ENCODE results near the gene PDE8B. TPM values are rescaled to one million over a fixed set of nuclear protein-coding genes. Genes with fewer than 3 reads are reported as not detected.

PDE8B gene
- total RNA-seq, 1 donor from 2014 or later = 0.18 TPM

DNA sequence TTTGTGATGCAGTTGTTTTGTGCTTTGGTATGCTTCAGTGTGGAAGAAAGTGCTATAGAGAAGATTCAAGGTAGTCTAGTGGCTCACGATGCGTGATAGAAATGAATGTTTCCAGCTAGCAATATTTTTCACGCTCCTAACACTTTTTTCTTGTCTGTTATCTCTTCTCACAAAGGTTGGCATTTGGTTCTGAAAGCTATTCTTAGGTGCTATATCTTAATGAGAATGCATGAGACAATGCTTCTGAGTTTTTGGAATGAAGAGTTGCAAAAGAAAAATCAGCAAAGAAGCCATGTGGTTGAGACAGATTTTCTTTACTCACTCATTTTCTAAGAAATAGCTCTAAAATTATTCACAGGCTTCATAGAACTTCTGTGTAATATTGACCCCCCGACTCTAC, 122.6 kb downstream of the PDE8B start:
- Histone ChIP-seq H3K4me1 (ENCODE audit: insufficient read depth, low read length) (no peaks in the 10 kb centered on the region), H3K79me2 (ENCODE audit: insufficient read depth, low read length) (no peaks in the 10 kb centered on the region)
- no peak for FAIRE-seq

DNA sequence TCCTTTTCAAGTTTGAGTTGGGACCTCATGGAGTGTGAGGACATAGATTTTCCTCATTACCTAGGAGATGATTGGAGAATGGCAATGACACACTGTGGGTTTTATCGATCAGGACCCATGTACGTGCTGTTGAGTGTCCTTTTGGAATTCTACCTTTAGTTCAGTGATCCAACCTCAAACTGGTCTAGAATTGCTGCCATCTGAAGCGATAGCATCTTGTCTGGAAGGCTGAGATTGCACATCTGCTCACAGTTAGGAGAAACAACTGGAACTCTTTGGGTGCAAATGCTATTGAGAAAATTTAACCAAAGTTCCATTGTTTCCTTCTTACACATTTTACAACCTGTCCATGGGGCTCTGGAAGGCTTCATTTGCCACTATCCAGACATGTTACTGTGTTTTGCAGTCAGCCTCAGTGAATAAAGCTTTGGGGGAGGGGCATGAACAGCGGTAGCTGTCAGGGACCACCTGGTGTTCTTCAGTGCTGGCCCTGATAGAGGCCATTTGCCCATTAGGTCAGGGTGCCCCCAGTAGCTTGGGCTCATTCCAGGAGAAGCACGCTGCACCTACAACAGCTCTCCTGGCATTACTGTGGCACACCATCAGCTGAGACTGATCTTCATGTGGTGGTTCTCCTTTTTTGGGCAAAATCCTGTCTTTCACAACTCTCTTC, 123.1 kb downstream of the PDE8B start:
- Histone ChIP-seq H3K9me3 (ENCODE audit: insufficient read depth, low read depth, low read length) (no peaks in the 10 kb centered on the region), H3K4me1 (ENCODE audit: insufficient read depth, low read length) (no peaks in the 10 kb centered on the region), H3K27ac (ENCODE audit: low read depth, low read length) (no peak overlapping the region), H3K9ac (ENCODE audit: low read length) (no peak overlapping the region), H4K20me1 (ENCODE audit: insufficient read depth, low read length) (no peaks in the 10 kb centered on the region), H3K4me3 (ENCODE audit: insufficient read depth, low read depth, low read length) (no peak overlapping the region), H2AFZ (ENCODE audit: low read depth, low read length) (no peak overlapping the region), H3K27me3 (ENCODE audit: insufficient read depth, low read length) (no peaks in the 10 kb centered on the region), H3K4me2 (ENCODE audit: low read length) (no peak overlapping the region), H3K79me2 (ENCODE audit: insufficient read depth, low read length) (no peaks in the 10 kb centered on the region), H3K36me3 (ENCODE audit: insufficient read depth, low read length) (no peaks in the 10 kb centered on the region)
- Mint-ChIP-seq H3K27me3 (ENCODE audit: low read depth, unreplicated experiment) (peaks cover 12% of the 10 kb centered on the region), H3K36me3 (ENCODE audit: low read depth, unreplicated experiment) (no peaks in the 10 kb centered on the region), H3K4me3 (ENCODE audit: unreplicated experiment) (no peak overlapping the region), H3K27ac (ENCODE audit: unreplicated experiment) (no peak overlapping the region), H3K4me1 (ENCODE audit: low read depth, unreplicated experiment) (no peaks in the 10 kb centered on the region), H3K9me3 (ENCODE audit: unreplicated experiment) (no peaks in the 10 kb centered on the region)
- TF ChIP-seq EZH2 (IDR thresholded peaks at IDR 0.05; ENCODE audit: insufficient read depth, low read length) = no peak
- TF ChIP-seq, protein P1, sequence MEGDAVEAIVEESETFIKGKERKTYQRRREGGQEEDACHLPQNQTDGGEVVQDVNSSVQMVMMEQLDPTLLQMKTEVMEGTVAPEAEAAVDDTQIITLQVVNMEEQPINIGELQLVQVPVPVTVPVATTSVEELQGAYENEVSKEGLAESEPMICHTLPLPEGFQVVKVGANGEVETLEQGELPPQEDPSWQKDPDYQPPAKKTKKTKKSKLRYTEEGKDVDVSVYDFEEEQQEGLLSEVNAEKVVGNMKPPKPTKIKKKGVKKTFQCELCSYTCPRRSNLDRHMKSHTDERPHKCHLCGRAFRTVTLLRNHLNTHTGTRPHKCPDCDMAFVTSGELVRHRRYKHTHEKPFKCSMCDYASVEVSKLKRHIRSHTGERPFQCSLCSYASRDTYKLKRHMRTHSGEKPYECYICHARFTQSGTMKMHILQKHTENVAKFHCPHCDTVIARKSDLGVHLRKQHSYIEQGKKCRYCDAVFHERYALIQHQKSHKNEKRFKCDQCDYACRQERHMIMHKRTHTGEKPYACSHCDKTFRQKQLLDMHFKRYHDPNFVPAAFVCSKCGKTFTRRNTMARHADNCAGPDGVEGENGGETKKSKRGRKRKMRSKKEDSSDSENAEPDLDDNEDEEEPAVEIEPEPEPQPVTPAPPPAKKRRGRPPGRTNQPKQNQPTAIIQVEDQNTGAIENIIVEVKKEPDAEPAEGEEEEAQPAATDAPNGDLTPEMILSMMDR (IDR thresholded peaks at IDR 0.05; ENCODE audit: insufficient read depth, low read depth, low read length) = no peak
- FAIRE-seq = no peak
- no peak for DNase-seq (ENCODE audit: low read depth)

More for the DNA sequence above, 122.6 kb downstream of the PDE8B start:
- no peaks in the 10 kb centered on the region for H3K9me3 Mint-ChIP-seq (ENCODE audit: unreplicated experiment)
- H3K4me2 ChIP-seq (ENCODE audit: low read length) = no peak overlapping the region
- no peaks in the 10 kb centered on the region for H3K36me3 Mint-ChIP-seq (ENCODE audit: low read depth, unreplicated experiment)
- no peak overlapping the region for H3K4me3 ChIP-seq (ENCODE audit: insufficient read depth, low read depth, low read length)
- no peak overlapping the region for H2AFZ ChIP-seq (ENCODE audit: low read depth, low read length)
- no peaks in the 10 kb centered on the region for H3K9me3 ChIP-seq (ENCODE audit: insufficient read depth, low read depth, low read length)
- H3K27me3 ChIP-seq (ENCODE audit: insufficient read depth, low read length) = no peaks in the 10 kb centered on the region
- H3K4me1 Mint-ChIP-seq (ENCODE audit: low read depth, unreplicated experiment) = no peaks in the 10 kb centered on the region
- no peak overlapping the region for H3K4me3 Mint-ChIP-seq (ENCODE audit: unreplicated experiment)
- TF ChIP-seq EZH2 (IDR thresholded peaks at IDR 0.05; ENCODE audit: insufficient read depth, low read length) = no peak
- TF ChIP-seq, protein P1 (IDR thresholded peaks at IDR 0.05; ENCODE audit: insufficient read depth, low read depth, low read length) = no peak
- no peak overlapping the region for H3K9ac ChIP-seq (ENCODE audit: low read length)
- no peaks in the 10 kb centered on the region for H4K20me1 ChIP-seq (ENCODE audit: insufficient read depth, low read length)
- H3K36me3 ChIP-seq (ENCODE audit: insufficient read depth, low read length) = no peaks in the 10 kb centered on the region
- H3K27me3 Mint-ChIP-seq (ENCODE audit: low read depth, unreplicated experiment) = peaks cover 12% of the 10 kb centered on the region
- no peak overlapping the region for H3K27ac ChIP-seq (ENCODE audit: low read depth, low read length)
- no peak overlapping the region for H3K27ac Mint-ChIP-seq (ENCODE audit: unreplicated experiment)
- no peak for DNase-seq (ENCODE audit: low read depth)

DNA sequence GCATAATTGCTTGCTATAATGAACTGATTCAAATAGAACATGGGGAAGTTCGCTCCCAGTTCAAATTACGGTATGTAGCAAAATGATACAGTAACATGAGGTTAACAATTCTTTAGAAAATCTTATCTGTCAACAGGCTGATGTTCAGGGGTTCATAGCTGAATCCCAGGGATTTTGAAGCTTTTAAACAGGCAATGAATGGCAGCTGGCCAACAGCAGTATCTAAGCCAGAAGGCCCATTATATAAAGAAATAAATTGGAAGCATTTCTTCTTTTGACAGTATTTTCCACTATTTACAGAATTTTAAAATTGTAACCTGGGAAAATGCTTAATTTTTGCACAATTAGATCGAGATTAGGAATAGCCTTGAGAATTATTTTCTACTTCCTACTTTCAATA, 126.8 kb downstream of the PDE8B start:
- no peaks in the 10 kb centered on the region for H3K36me3 ChIP-seq (ENCODE audit: insufficient read depth, low read length)
- no peak overlapping the region for H3K9ac ChIP-seq (ENCODE audit: low read length)
- FAIRE-seq = no peak
- no peak overlapping the region for H3K27ac Mint-ChIP-seq (ENCODE audit: unreplicated experiment)
- H3K9me3 ChIP-seq (ENCODE audit: insufficient read depth, low read depth, low read length) = no peaks in the 10 kb centered on the region
- peaks cover 2% of the 10 kb centered on the region for H3K27me3 Mint-ChIP-seq (ENCODE audit: low read depth, unreplicated experiment)
- H3K4me2 ChIP-seq (ENCODE audit: low read length) = no peak overlapping the region
- H2AFZ ChIP-seq (ENCODE audit: low read depth, low read length) = no peak overlapping the region
- H3K36me3 Mint-ChIP-seq (ENCODE audit: low read depth, unreplicated experiment) = no peaks in the 10 kb centered on the region
- DNase-seq (ENCODE audit: low read depth) = no peak
- TF ChIP-seq EZH2 (IDR thresholded peaks at IDR 0.05; ENCODE audit: insufficient read depth, low read length) = no peak
- TF ChIP-seq, protein P1 (IDR thresholded peaks at IDR 0.05; ENCODE audit: insufficient read depth, low read depth, low read length) = no peak
- no peaks in the 10 kb centered on the region for H3K9me3 Mint-ChIP-seq (ENCODE audit: unreplicated experiment)
- no peak overlapping the region for H3K27ac ChIP-seq (ENCODE audit: low read depth, low read length)
- no peaks in the 10 kb centered on the region for H3K27me3 ChIP-seq (ENCODE audit: insufficient read depth, low read length)
- no peak overlapping the region for H3K4me3 Mint-ChIP-seq (ENCODE audit: unreplicated experiment)
- no peaks in the 10 kb centered on the region for H3K4me1 Mint-ChIP-seq (ENCODE audit: low read depth, unreplicated experiment)
- no peaks in the 10 kb centered on the region for H3K4me1 ChIP-seq (ENCODE audit: insufficient read depth, low read length)
- H3K4me3 ChIP-seq (ENCODE audit: insufficient read depth, low read depth, low read length) = no peak overlapping the region
- H4K20me1 ChIP-seq (ENCODE audit: insufficient read depth, low read length) = no peaks in the 10 kb centered on the region
- H3K79me2 ChIP-seq (ENCODE audit: insufficient read depth, low read length) = no peaks in the 10 kb centered on the region
